Sigmoid colon (tissue), 7 donors: ENCODE measurements around the gene ADAMTS19. TPM values are rescaled to one million over a fixed set of nuclear protein-coding genes. Genes with fewer than 3 reads are reported as not detected.

Experiments used
- DNase-seq: peaks from one replicate; pipeline ENCODE4 v3.0.0-alpha.2; 2019
- H3K27ac ChIP-seq, 4 donors: fragments of 200-600 bp; sonication (generic); one replicate each; pipeline ENCODE4 v1.5.1; 2016 to 2019; ENCODE audit warnings: mild to moderate bottlenecking in 1 of 4
- H3K27me3 ChIP-seq, 3 donors: fragments of 200-600 bp; sonication (generic); one replicate each; pipeline ENCODE4 v1.5.1; 2019; ENCODE audit warnings: mild to moderate bottlenecking in 1 of 3
- H3K36me3 ChIP-seq, 4 donors: fragments of 200-600 bp; sonication (generic); one replicate each; pipeline ENCODE4 v1.5.1; 2016 to 2019
- H3K4me1 ChIP-seq, 4 donors: fragments of 200-600 bp; sonication (generic); one replicate each; pipeline ENCODE4 v1.5.1; 2017 to 2019
- H3K4me3 ChIP-seq, 4 donors: fragments of 200-600 bp; sonication (generic); one replicate each; pipeline ENCODE4 v1.5.1; 2017 to 2019; ENCODE audit warnings: mild to moderate bottlenecking in 2 of 4, moderate library complexity in 1 of 4
- H3K9me3 ChIP-seq, 4 donors: fragments of 200-600 bp in 3 of 4; sonication (generic) in 3 of 4; one replicate each; pipeline versions ENCODE4 v1.5.1 to v1.6.1; 2013 to 2019
- EP300 ChIP-seq, 4 donors: sonication (generic); formaldehyde crosslinking; IDR thresholded peaks; one replicate each; pipeline ENCODE4 v1.6.1; 2017; ENCODE audit warnings: antibody characterized with exemption in 4 of 4
- POLR2A ChIP-seq, 2 donors: fragments of 450-650 bp; IDR thresholded peaks; one replicate each; pipeline ENCODE4 v1.6.1; 2016; ENCODE audit warnings: antibody characterized with exemption in 2 of 2, mild to moderate bottlenecking in 2 of 2, moderate library complexity in 2 of 2
- POLR2AphosphoS5 ChIP-seq, 4 donors: sonication (generic); formaldehyde crosslinking; IDR thresholded peaks; one replicate each; pipeline ENCODE4 v1.6.1; 2017; ENCODE audit warnings: antibody characterized with exemption in 4 of 4
- WGBS, 2 donors: extraction: QIAGEN DNeasy Blood & Tissue Kit; methylation state at CpG; one replicate each; pipeline ENCODE4 v1.1.7; 2013; 5-methylcytosine and 5-hydroxymethylcytosine counted together
- intact Hi-C: fragments of 100-400 bp; cut with DNase I; formaldehyde crosslinking; loops from one replicate; pipeline ENCODE4 v1.15.1; 2023
- polyA plus RNA-seq, 3 donors: library from polyadenylated mRNA; stranded (reverse); fragments of 200-250 nt; gene quantifications; one replicate each; pipeline ENCODE4 v1.2.3, GENCODE V29; 2013
- total RNA-seq, 4 donors: library from RNA; depleted of rRNA; stranded (reverse); fragments of >200 nt; gene quantifications; one replicate each; pipeline ENCODE4 v1.1.0, GENCODE V29; 2016
- TF ChIP-seq, protein P1 (sequence below), 4 experiments: fragments of 450-650 bp in 3 of 4; fragments of 200-600 bp in 1 of 4; IDR thresholded peaks; one replicate each; pipeline ENCODE4 v1.5.1; 2016 to 2019; ENCODE audit warnings: antibody characterized with exemption in 4 of 4, mild to moderate bottlenecking in 3 of 4, moderate library complexity in 2 of 4
- donor health status: healthy with polysubstance abuse.
- donor health status: Bipolar disorder and iron deficiency.
- donor health status: healthy.

Gene ADAMTS19
- total and polyA plus RNA-seq, 7 donors: 0.16 to 8.9 (median 2.1) TPM; not detected in 2

DNA sequence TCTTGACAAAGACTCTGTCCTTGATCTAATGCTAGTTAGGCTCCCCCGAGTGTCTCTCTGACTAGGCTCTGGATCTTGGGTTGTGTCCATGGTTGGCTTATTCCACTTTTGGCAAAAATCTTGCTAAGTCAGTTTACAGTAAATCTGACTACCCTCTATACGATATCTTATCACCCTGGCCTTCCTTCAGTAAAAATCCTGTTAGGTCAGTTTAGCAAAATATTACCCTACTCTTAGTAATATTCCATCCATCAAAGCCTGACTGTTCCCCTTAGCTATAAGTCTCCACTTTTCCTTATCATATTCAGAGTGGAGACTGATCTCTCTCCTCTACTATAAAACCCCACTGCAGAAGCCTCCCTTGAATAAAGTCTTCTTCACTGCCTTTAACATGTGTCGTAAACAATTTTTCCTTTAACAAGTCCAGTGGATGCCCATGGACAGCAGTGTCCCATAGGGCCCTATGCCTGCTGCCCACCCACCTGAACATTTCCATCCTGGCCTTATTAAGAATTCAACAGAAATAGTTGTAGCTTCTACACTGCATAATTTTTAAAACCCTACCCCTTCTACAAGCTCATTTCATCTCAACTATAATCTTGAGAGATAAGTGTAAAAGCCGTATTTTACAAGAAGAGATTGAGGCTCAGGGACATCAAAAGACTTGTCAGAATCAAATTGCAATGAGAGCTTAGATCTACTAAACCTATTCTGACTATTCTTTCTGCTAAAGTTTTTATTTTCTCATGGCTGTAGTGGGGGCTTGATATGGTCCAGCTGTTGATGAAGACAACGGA, 310.1 kb downstream of the ADAMTS19 start:
- TF ChIP-seq EP300 (IDR thresholded peaks at IDR 0.05) (no peak), POLR2AphosphoS5 (IDR thresholded peaks at IDR 0.05) (no peak), POLR2A (IDR thresholded peaks at IDR 0.05) (no peak)
- TF ChIP-seq, protein P1, sequence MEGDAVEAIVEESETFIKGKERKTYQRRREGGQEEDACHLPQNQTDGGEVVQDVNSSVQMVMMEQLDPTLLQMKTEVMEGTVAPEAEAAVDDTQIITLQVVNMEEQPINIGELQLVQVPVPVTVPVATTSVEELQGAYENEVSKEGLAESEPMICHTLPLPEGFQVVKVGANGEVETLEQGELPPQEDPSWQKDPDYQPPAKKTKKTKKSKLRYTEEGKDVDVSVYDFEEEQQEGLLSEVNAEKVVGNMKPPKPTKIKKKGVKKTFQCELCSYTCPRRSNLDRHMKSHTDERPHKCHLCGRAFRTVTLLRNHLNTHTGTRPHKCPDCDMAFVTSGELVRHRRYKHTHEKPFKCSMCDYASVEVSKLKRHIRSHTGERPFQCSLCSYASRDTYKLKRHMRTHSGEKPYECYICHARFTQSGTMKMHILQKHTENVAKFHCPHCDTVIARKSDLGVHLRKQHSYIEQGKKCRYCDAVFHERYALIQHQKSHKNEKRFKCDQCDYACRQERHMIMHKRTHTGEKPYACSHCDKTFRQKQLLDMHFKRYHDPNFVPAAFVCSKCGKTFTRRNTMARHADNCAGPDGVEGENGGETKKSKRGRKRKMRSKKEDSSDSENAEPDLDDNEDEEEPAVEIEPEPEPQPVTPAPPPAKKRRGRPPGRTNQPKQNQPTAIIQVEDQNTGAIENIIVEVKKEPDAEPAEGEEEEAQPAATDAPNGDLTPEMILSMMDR (IDR thresholded peaks at IDR 0.05): no peak
- Histone ChIP-seq H3K27ac (no peak overlapping the region), H3K4me3 (no peak overlapping the region), H3K4me1 (no peaks in the 10 kb centered on the region), H3K36me3 (no peaks in the 10 kb centered on the region), H3K27me3 (no peaks in the 10 kb centered on the region), H3K9me3 (no peaks in the 10 kb centered on the region)
- intact Hi-C loops: no loop called here
- no peak for DNase-seq
- WGBS, 2 donors: 70 to 77% methylated on average over 5 of the region's 5 CpGs

DNA sequence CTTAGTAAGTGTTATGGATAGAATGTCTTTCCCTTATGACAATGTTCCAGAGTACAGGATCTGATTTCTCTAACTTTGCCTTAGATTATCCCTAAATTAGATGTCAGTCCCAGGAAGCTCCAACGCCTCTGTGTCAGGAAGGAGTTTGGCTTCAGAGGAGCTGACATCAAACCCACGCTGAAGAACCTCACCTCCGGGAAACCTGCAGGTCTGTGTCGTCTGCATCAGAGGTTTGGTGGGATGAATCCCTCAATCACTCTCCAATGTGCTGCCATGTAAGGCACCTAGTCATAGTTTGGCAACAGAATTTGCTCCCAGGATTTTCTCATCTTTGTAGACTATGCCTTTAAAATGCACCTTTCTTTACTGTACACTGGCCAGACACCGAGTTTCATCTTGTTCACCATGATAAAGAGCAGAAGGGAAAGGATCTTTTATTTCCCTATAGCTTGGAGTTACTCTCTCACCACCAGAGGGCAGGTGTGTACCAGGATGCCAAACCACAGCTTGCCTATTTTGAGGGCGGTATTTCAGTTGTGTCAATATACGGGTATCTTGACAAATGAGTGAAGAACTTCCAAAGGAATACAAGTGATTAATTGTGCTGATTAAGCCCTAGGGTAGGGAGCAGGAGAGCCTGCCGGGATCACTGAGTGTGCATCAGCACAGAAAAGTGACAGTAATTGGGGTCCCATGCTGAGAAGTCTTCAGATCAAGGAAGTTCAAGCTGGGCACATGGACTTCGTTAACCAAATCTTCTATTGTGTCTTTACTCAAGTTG, 311.1 kb downstream of the ADAMTS19 start:
- H3K27ac ChIP-seq: no peak overlapping the region
- H3K9me3 ChIP-seq: no peaks in the 10 kb centered on the region
- no peak for DNase-seq
- intact Hi-C loops: no loop called here
- TF ChIP-seq POLR2A (IDR thresholded peaks at IDR 0.05): no peak
- TF ChIP-seq, protein P1 (IDR thresholded peaks at IDR 0.05): peak in 3 of 4 experiments; percentile 44 to 64 (median 55)
- TF ChIP-seq POLR2AphosphoS5 (IDR thresholded peaks at IDR 0.05): no peak
- H3K27me3 ChIP-seq: no peaks in the 10 kb centered on the region
- no peak overlapping the region for H3K4me3 ChIP-seq
- H3K36me3 ChIP-seq: no peaks in the 10 kb centered on the region
- 42 to 49% methylated on average over 9 of the region's 9 CpGs for WGBS, 2 donors
- no peaks in the 10 kb centered on the region for H3K4me1 ChIP-seq

DNA sequence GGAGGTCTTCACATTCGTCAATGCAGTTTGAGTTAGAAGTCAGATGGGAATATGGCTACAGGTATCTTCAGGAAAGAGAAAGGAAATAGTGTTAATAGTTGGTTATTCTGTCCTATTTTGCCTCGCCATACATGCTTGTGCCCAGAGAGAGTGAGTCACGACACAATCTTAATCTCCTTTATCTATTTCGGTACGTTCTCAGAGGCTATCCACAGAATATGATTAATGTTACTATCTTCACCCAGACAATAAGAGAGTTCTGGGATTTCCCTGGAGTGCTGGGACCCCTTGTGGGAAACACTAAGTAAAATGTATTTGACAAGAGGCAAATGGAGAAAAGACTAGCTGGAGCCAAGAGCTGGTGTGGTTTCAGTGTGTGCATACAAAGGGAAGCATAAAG, 313.3 kb downstream of the ADAMTS19 start:
- no peaks in the 10 kb centered on the region for H3K9me3 ChIP-seq
- H3K36me3 ChIP-seq: no peaks in the 10 kb centered on the region
- 89 to 92% methylated on average over 5 of the region's 5 CpGs for WGBS, 2 donors
- H3K4me3 ChIP-seq: no peak overlapping the region
- DNase-seq: no peak
- H3K27ac ChIP-seq: no peak overlapping the region
- no peaks in the 10 kb centered on the region for H3K27me3 ChIP-seq
- intact Hi-C loops: no loop called here
- TF ChIP-seq EP300 (IDR thresholded peaks at IDR 0.05): no peak
- no peak for TF ChIP-seq POLR2A (IDR thresholded peaks at IDR 0.05)
- TF ChIP-seq POLR2AphosphoS5 (IDR thresholded peaks at IDR 0.05): no peak
- TF ChIP-seq, protein P1 (IDR thresholded peaks at IDR 0.05): no peak
- H3K4me1 ChIP-seq: no peaks in the 10 kb centered on the region

DNA sequence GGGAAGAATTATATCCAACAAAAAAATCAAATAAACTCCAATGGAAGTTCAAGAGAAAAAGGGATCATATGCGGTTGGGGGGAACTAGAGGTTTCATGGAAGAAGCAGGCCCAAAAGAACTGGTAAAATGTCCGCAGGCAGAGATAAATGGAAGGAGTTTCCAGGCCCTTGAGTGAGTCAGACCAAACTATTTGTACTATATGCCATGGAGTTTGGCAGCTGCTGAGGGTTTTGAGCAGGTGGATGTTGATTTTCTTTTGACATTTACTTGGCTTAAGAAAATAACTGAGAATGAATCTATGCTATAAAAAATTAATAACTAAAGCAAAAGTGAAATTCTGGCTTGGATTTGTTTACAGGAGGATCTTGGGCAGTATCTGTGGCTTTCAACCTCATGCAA, 321.5 kb downstream of the ADAMTS19 start:
- 85 to 91% methylated on average over 2 of the region's 2 CpGs for whole genome bisulfite sequencing, 2 donors
- intact Hi-C loops: no loop called here
- H3K27me3 ChIP-seq: no peaks in the 10 kb centered on the region

More for the DNA sequence above, 321.5 kb downstream of the ADAMTS19 start:
- Histone ChIP-seq H3K4me1 (no peaks in the 10 kb centered on the region), H3K9me3 (no peaks in the 10 kb centered on the region), H3K4me3 (no peak overlapping the region), H3K27ac (no peak overlapping the region), H3K36me3 (no peaks in the 10 kb centered on the region)
- TF ChIP-seq EP300 (IDR thresholded peaks at IDR 0.05) (no peak), POLR2AphosphoS5 (IDR thresholded peaks at IDR 0.05) (no peak), POLR2A (IDR thresholded peaks at IDR 0.05) (no peak)
- TF ChIP-seq, protein P1 (IDR thresholded peaks at IDR 0.05): no peak
- no peak for DNase-seq
